Pancreas (tissue), 10 donors: Measurements from ENCODE around the gene DNMT3A. TPM values are rescaled to one million over a fixed set of nuclear protein-coding genes. Genes with fewer than 3 reads are reported as not detected.

Experiments
- ATAC-seq, 4 donors: fragments of 200-7000 bp; cut with Tn5 transposase; one replicate each; pipeline versions ENCODE4 v1.8.0 to v1.9.1; 2020; ENCODE audit warnings: mild to moderate bottlenecking in 4 of 4, moderate library complexity in 4 of 4
- DNase-seq, 6 donors: peaks; one replicate each; pipeline ENCODE4 v3.0.0-alpha.2; 2020
- FAIRE-seq: peaks from 2 replicates; lab custom pipeline; 2012; peaks lifted over from hg19 to GRCh38; lab: Jason Lieb, UNC
- H3K27ac ChIP-seq, 4 donors: fragments of 200-600 bp; sonication (generic); 1 replicate in 3 of 4; 2 replicates in 1 of 4; pipeline versions ENCODE4 v1.5.0 to v1.8.0; 2020
- H3K27me3 ChIP-seq, 4 donors: fragments of 200-600 bp; one replicate each; pipeline ENCODE4 v1.8.0; 2021
- H3K36me3 ChIP-seq, 3 donors: fragments of 200-600 bp; sonication (generic) in 1 of 3; one replicate each; pipeline versions ENCODE4 v1.5.0 to v1.8.0; 2020 to 2021
- H3K4me1 ChIP-seq, 3 donors: fragments of 200-600 bp; one replicate each; pipeline ENCODE4 v1.8.0; 2021
- H3K4me3 ChIP-seq, 4 donors: fragments of 200-600 bp; sonication (generic) in 2 of 4; one replicate each; pipeline versions ENCODE4 v1.5.0 to v1.8.0; 2020 to 2021
- H3K9me3 ChIP-seq, 4 donors: fragments of 200-600 bp; one replicate each; pipeline ENCODE4 v1.8.0; 2021
- CTCF ChIP-seq, 4 donors: fragments of 200-600 bp; sonication (generic) in 3 of 4; IDR thresholded peaks; one replicate each; pipeline versions ENCODE4 v1.5.0 to v1.8.0; 2021; ENCODE audit warnings: antibody characterized with exemption in 4 of 4
- WGBS, 2 donors: extraction: QIAGEN DNeasy Blood & Tissue Kit; methylation state at CpG; one replicate each; pipeline ENCODE4 v1.1.7; 2013; 5-methylcytosine and 5-hydroxymethylcytosine counted together
- intact Hi-C, 3 donors: fragments of 100-400 bp; cut with DNase I; formaldehyde crosslinking; loops; one replicate each; pipeline versions ENCODE4 v1.11.1 to v1.14.2; 2022
- polyA plus RNA-seq, 2 donors: library from polyadenylated mRNA; stranded (reverse); fragments of 200-250 nt; gene quantifications; one replicate each; pipeline ENCODE4 v1.2.3, GENCODE V29; 2013
- total RNA-seq, 6 donors: library from RNA; stranded (reverse); fragmentation: NEBNext Ultra II Directional in 4 of 6; extraction: Animal tissue kit (Norgen Biotek cat#: 25700) in 4 of 6; gene quantifications; one replicate each; pipeline versions ENCODE4 v1.2.1 to v1.2.4, GENCODE V29; 2021 to 2023
- donor health status: healthy with polysubstance abuse.
- donor health status: DM: no; HTN: no; CAD: no; lungs with moderate emphysema.
- donor health status: DM: no; HTN: no; CAD: no.
- donor health status: control.
- donor health status: control.
- donor health status: Bipolar disorder and iron deficiency.
- donor health status: DM: yes; HTN: yes; CAD: no.
- donor health status: DM: no; HTN: no; CAD: no.
- donor health status: DM: no; HTN: no; CAD: no.
- donor health status: DM: yes; HTN: yes; CAD: no.

DNMT3A gene
- total and polyA plus RNA-seq, 8 donors = 10.3 to 30.9 (median 17.5) TPM

DNA sequence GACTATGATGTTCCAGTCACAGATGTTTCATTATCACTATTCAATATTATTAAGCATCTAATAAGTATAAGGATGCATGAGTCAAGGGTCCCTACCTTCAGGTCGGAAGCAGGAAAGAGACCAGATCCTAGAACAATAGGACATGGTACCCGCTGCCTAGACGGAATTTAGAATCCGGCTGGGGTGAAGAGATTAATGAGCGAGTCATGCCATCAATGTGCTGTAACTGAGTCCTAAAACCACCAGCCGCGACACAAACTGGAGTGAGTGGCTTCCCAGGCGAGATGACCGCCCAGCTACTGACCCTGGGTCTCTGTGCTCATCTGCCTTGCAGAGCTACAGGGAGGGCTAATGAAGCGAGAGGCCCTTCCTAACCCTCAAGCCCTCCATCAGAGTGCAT is 73.6 kb downstream of the DNMT3A start:
- no peaks in the 10 kb centered on the region for H3K27me3 ChIP-seq
- intact Hi-C loops = no loop called here
- no peak for TF ChIP-seq CTCF (IDR thresholded peaks at IDR 0.05)
- no peaks in the 10 kb centered on the region for H3K9me3 ChIP-seq
- H3K36me3 ChIP-seq = peaks cover 0 to 19% (median 0%) of the 10 kb centered on the region in 3 donors
- H3K27ac ChIP-seq = no peak overlapping the region
- no peak for FAIRE-seq
- no peak for ATAC-seq
- no peak overlapping the region for H3K4me3 ChIP-seq
- H3K4me1 ChIP-seq = no peaks in the 10 kb centered on the region
- DNase-seq = no peak
- WGBS, 2 donors = 91 to 92% methylated on average over 10 of the region's 10 CpGs

DNA sequence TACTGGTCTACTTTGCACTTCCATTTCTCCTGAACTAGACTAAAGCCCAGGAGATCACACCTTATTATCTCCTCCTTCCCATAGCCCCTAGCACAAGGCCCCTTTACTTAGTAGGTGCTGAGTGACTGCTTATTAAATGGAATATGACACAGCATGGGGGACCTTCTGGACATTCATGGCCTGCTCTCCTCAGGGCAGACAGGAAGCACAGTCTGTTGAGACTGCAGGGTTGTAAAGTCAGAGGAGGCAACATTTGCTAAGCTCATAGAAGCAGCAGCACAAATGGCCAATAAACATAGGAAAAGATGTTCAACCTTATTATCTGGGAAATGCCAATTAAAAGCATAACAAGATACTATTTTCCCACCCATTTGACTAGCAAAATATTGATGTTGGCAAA is 75.3 kb downstream of the DNMT3A start:
- ATAC-seq = no peak

DNA sequence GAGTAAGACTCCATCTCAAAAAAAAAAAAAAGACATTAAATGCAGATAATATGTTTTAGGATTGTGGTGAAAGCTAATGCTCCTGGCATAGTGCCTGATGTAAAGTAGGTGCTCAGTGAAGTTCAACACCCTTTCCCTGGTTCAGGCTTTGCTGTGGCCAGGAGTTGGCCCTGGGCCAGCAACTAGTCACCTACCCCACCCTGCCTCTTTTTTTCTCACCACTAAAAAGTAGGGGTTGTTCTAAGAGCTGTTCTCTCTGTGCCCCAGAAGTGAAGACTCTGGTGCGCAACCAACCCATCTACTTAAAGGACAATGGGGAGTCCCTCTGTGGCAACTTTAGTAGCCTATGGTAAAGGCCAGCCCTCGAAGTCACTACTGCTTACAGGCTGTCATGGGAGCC is 75.9 kb downstream of the DNMT3A start:
- peaks cover 0 to 19% (median 0%) of the 10 kb centered on the region in 3 donors for H3K36me3 ChIP-seq
- H3K27me3 ChIP-seq = no peaks in the 10 kb centered on the region
- H3K27ac ChIP-seq = no peak overlapping the region
- no peak overlapping the region for H3K4me3 ChIP-seq
- no peaks in the 10 kb centered on the region for H3K4me1 ChIP-seq
- no peaks in the 10 kb centered on the region for H3K9me3 ChIP-seq
- 97 to 100% methylated on average over 2 of the region's 2 CpGs for WGBS, 2 donors
- FAIRE-seq (no peak), ATAC-seq (no peak), DNase-seq (no peak)
- no peak for TF ChIP-seq CTCF (IDR thresholded peaks at IDR 0.05)
- intact Hi-C loops = no loop called here

More for the DNA sequence above, 75.3 kb downstream of the DNMT3A start:
- DNase-seq (no peak), FAIRE-seq (no peak)
- TF ChIP-seq CTCF (IDR thresholded peaks at IDR 0.05) = no peak
- no peak overlapping the region for H3K4me3 ChIP-seq
- intact Hi-C loops = no loop called here
- no peaks in the 10 kb centered on the region for H3K4me1 ChIP-seq
- H3K27ac ChIP-seq = no peak overlapping the region
- H3K27me3 ChIP-seq = no peaks in the 10 kb centered on the region
- no peaks in the 10 kb centered on the region for H3K9me3 ChIP-seq
- peaks cover 0 to 19% (median 0%) of the 10 kb centered on the region in 3 donors for H3K36me3 ChIP-seq

- Histone ChIP-seq H3K36me3 (peaks cover 0 to 19% (median 0%) of the 10 kb centered on the region in 3 donors), H3K27ac (no peak overlapping the region), H3K4me3 (no peak overlapping the region), H3K27me3 (no peaks in the 10 kb centered on the region), H3K9me3 (no peaks in the 10 kb centered on the region), H3K4me1 (no peaks in the 10 kb centered on the region)
- DNase-seq (no peak), ATAC-seq (peak in 1 of 4 donors; percentile 44), FAIRE-seq (no peak)
- intact Hi-C loops = no loop called here
- TF ChIP-seq CTCF (IDR thresholded peaks at IDR 0.05) = no peak
- WGBS, 2 donors = 94 to 98% methylated on average over 6 of the region's 6 CpGs
Measured at GRCh38 chr2:25265001-25265400, 76.7 kb downstream of the DNMT3A start.

DNA sequence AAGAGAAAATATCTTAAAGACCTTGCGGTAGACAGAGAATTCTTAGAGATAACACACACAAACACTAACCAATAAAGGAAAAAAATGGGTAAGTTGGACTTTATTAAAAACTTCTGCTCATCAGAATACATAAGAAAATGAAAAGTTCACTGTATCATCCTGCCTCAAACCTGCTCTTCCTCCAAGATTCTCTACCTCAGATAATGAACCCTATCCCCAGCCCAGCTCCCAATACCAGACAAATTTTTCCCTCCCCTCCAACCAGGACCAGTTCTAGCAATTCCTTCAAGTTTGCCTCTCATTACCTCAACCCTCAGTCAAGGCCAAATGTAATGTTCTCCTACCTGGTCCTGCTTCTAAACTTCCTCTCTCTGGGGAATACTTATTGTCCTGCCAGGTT is 79.4 kb downstream of the DNMT3A start:
- H3K9me3 ChIP-seq = no peaks in the 10 kb centered on the region
- no peaks in the 10 kb centered on the region for H3K27me3 ChIP-seq
- FAIRE-seq (no peak), DNase-seq (no peak), ATAC-seq (no peak)
- H3K27ac ChIP-seq = no peak overlapping the region
- no peaks in the 10 kb centered on the region for H3K36me3 ChIP-seq
- no peak overlapping the region for H3K4me3 ChIP-seq
- intact Hi-C loops = no loop called here
- no peaks in the 10 kb centered on the region for H3K4me1 ChIP-seq
- WGBS, 2 donors = 63 to 65% methylated on average over 1 of the region's 1 CpG
- no peak for TF ChIP-seq CTCF (IDR thresholded peaks at IDR 0.05)
